ENCODE results near the gene MKNK2.

- no peak for TF ChIP-seq CTCF (IDR thresholded peaks at IDR 0.05 in 8 of 11, conservative IDR thresholded peaks at IDR 0.05 in 3 of 11)
- no peak for TF ChIP-seq POLR2A (IDR thresholded peaks at IDR 0.05)
- TF ChIP-seq POLR2AphosphoS5 (IDR thresholded peaks at IDR 0.05), result no peak
Measured at GRCh38 chr19:2077398-2077797, 26.4 kb upstream of the MKNK2 start.
